ENCODE results near the gene ASPDH.
A peak's percentile ranks its signal among the peaks of the same experiment; 100 is the strongest.

ASPDH gene

DNA sequence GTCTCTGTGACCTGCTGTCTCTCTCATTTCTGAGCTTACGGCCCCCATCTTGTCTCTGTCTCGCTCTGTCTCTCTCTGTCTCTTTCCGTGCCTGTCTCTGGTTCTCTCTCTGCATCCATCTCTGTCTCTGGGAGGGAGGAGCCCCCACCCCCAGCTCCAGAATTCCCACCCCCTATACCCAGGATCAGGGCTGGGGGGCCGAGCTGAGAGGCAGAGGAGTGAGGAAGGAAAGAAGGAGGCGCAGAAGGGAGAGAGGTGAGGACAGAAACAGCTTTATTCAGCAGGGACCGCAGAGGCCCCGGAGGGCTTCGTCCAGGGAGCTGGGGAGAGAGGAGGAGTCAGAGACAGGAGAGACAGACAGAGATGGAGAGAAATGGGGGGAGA lies 16.7 kb downstream of the ASPDH start:
- H3K4me1 ChIP-seq (ENCODE audit: control insufficient read depth, insufficient read depth, low read length) = peaks cover 4% of the 10 kb centered on the region
- H3K9me3 ChIP-seq (ENCODE audit: control insufficient read depth, insufficient read depth, low read length) = no peaks in the 10 kb centered on the region
- no peak overlapping the region for H3K9ac ChIP-seq (ENCODE audit: low read depth, low read length)
- peaks cover 80% of the 10 kb centered on the region for H3K27me3 ChIP-seq (ENCODE audit: control insufficient read depth, insufficient read depth, low read length)
- H3K4me3 ChIP-seq (ENCODE audit: low read depth, low read length) = no peak overlapping the region
- no peaks in the 10 kb centered on the region for H3K36me3 ChIP-seq (ENCODE audit: control insufficient read depth, insufficient read depth, low read length)

- Histone ChIP-seq H3K36me3 (ENCODE audit: control insufficient read depth, insufficient read depth, low read length) (no peaks in the 10 kb centered on the region), H3K4me1 (ENCODE audit: control insufficient read depth, insufficient read depth, low read length) (peaks cover 4% of the 10 kb centered on the region), H3K9ac (ENCODE audit: low read depth, low read length) (no peak overlapping the region), H3K9me3 (ENCODE audit: control insufficient read depth, insufficient read depth, low read length) (no peaks in the 10 kb centered on the region), H3K27me3 (ENCODE audit: control insufficient read depth, insufficient read depth, low read length) (peaks cover 84% of the 10 kb centered on the region), H3K4me3 (ENCODE audit: low read depth, low read length) (no peak overlapping the region)
Measured at GRCh38 chr19:50496189-50497021, 17.3 kb downstream of the ASPDH start.

DNA sequence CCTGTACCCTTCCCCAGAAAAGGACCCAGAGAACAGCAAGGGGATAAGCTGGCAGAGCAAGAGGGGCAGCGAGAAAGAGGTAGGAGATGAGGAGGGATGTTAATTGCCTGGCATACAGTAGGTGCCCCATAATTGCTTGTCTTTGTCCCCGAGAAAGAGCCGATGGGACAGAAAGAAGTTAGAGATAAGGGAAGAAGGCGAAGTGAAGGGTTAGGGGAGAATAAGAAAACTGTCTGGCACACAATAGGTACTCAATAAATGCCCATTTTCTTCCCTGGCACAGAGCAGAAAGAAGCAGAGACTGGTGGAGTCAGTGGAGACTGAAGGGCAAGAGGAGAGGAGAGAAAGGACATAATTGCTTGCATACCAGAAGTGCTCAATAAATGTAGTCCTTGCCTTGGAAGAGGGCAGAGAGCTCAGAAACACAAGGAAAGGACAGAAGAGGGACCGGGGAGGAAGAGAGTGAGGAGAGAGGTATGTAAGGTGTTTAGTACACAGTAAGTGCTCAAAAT lies 18.6 kb downstream of the ASPDH start:
- Histone ChIP-seq H3K9ac (ENCODE audit: low read depth, low read length) (no peak overlapping the region), H3K4me1 (ENCODE audit: control insufficient read depth, insufficient read depth, low read length) (peaks cover 5% of the 10 kb centered on the region), H3K27me3 (ENCODE audit: control insufficient read depth, insufficient read depth, low read length) (peaks cover 92% of the 10 kb centered on the region), H3K4me3 (ENCODE audit: low read depth, low read length) (no peak overlapping the region), H3K36me3 (ENCODE audit: control insufficient read depth, insufficient read depth, low read length) (no peaks in the 10 kb centered on the region), H3K9me3 (ENCODE audit: control insufficient read depth, insufficient read depth, low read length) (no peaks in the 10 kb centered on the region)

- Histone ChIP-seq H3K4me3 (ENCODE audit: low read depth, low read length) (no peak overlapping the region), H3K9ac (ENCODE audit: low read depth, low read length) (no peak overlapping the region), H3K9me3 (ENCODE audit: control insufficient read depth, insufficient read depth, low read length) (no peaks in the 10 kb centered on the region), H3K36me3 (ENCODE audit: control insufficient read depth, insufficient read depth, low read length) (no peaks in the 10 kb centered on the region), H3K27me3 (ENCODE audit: control insufficient read depth, insufficient read depth, low read length) (peaks cover 91% of the 10 kb centered on the region), H3K4me1 (ENCODE audit: control insufficient read depth, insufficient read depth, low read length) (peaks cover 3% of the 10 kb centered on the region)
Measured at GRCh38 chr19:50494186-50495019, 19.3 kb downstream of the ASPDH start.

GRCh38 chr19:50493171-50493570 lies 20.5 kb downstream of the ASPDH start:
- H3K27me3 ChIP-seq (ENCODE audit: control insufficient read depth, insufficient read depth, low read length) = peaks cover 91% of the 10 kb centered on the region
- no peak overlapping the region for H3K9ac ChIP-seq (ENCODE audit: low read depth, low read length)
- H3K4me3 ChIP-seq (ENCODE audit: low read depth, low read length) = no peak overlapping the region
- H3K9me3 ChIP-seq (ENCODE audit: control insufficient read depth, insufficient read depth, low read length) = no peaks in the 10 kb centered on the region
- H3K36me3 ChIP-seq (ENCODE audit: control insufficient read depth, insufficient read depth, low read length) = no peaks in the 10 kb centered on the region
- peaks cover 3% of the 10 kb centered on the region for H3K4me1 ChIP-seq (ENCODE audit: control insufficient read depth, insufficient read depth, low read length)

DNA sequence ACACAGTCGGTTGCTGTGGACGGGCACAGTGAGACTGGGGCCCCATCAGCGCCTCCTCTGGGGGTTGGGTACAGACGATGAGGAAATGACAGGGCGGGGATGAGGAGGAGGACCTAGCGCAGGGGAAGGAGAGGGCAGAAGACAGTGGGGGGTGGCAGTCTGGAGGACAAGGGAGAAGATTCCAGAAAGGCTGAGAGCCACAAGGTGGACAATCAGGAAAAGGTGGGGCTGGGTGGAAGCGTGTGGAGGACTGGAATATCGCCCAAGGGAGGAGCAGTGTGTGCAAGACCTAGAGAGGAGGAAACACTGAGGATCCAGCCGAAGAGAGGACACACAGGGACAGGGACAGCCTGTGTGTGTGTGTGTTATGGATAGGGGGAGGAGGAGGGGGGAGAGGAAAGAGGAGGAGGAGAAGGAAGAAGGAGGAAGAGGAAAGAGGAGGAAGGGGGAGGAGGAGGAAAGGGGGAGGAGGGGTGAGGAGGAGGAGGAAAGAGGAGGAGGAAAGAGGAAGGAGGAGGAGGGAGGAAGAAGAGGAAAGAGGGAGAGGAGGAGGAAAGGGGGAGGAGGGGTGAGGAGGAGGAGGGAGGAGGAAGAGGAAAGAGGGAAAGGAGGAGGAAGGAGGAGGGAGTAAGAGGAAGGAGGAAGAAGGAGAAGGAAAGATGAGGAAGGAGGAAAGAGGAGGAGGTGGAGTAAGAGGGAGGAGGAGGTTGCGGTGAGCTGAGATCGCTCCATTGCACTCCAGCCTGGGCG lies 21.2 kb downstream of the ASPDH start:
- H3K9me3 ChIP-seq (ENCODE audit: control insufficient read depth, insufficient read depth, low read length) = no peaks in the 10 kb centered on the region
- no peaks in the 10 kb centered on the region for H3K36me3 ChIP-seq (ENCODE audit: control insufficient read depth, insufficient read depth, low read length)
- H3K27me3 ChIP-seq (ENCODE audit: control insufficient read depth, insufficient read depth, low read length) = peaks cover 89% of the 10 kb centered on the region
- H3K4me1 ChIP-seq (ENCODE audit: control insufficient read depth, insufficient read depth, low read length) = peaks cover 3% of the 10 kb centered on the region
- no peak overlapping the region for H3K9ac ChIP-seq (ENCODE audit: low read depth, low read length)
- H3K4me3 ChIP-seq (ENCODE audit: low read depth, low read length) = peak overlapping the region; percentile 20

GRCh38 chr19:50490991-50491472 lies 22.7 kb downstream of the ASPDH start:
- H3K9me3 ChIP-seq (ENCODE audit: control insufficient read depth, insufficient read depth, low read length) = peaks cover 8% of the 10 kb centered on the region
- H3K36me3 ChIP-seq (ENCODE audit: control insufficient read depth, insufficient read depth, low read length) = no peaks in the 10 kb centered on the region
- peaks cover 87% of the 10 kb centered on the region for H3K27me3 ChIP-seq (ENCODE audit: control insufficient read depth, insufficient read depth, low read length)
- no peak overlapping the region for H3K9ac ChIP-seq (ENCODE audit: low read depth, low read length)
- peaks cover 3% of the 10 kb centered on the region for H3K4me1 ChIP-seq (ENCODE audit: control insufficient read depth, insufficient read depth, low read length)
- H3K4me3 ChIP-seq (ENCODE audit: low read depth, low read length) = peak overlapping the region; percentile 18

DNA sequence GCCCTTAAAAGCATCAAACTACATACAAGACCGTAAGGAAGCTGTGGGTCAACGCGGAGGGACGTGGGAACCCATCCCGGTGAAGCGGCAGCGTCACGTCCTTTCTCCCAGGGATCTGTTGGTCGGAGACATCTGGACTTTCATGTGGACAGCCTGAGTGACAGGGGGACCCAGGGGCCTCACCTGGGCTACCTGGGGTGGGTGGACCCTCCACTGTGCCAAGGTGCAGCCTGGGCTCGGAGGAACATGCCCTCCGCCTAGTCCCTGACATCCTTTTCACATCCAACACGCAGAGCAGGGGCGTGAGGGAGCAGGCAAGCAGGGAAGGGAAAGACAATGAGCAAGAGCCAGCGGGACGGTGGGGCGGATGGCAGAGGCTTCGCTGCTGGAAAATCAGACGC lies 23.3 kb downstream of the ASPDH start:
- peak overlapping the region; percentile 4 for H3K4me3 ChIP-seq (ENCODE audit: low read depth, low read length)
- peaks cover 12% of the 10 kb centered on the region for H3K9me3 ChIP-seq (ENCODE audit: control insufficient read depth, insufficient read depth, low read length)
- H3K27me3 ChIP-seq (ENCODE audit: control insufficient read depth, insufficient read depth, low read length) = peaks cover 85% of the 10 kb centered on the region
- peaks cover 3% of the 10 kb centered on the region for H3K4me1 ChIP-seq (ENCODE audit: control insufficient read depth, insufficient read depth, low read length)
- H3K9ac ChIP-seq (ENCODE audit: low read depth, low read length) = no peak overlapping the region
- H3K36me3 ChIP-seq (ENCODE audit: control insufficient read depth, insufficient read depth, low read length) = peaks cover 2% of the 10 kb centered on the region

GRCh38 chr19:50489461-50490011 lies 24.2 kb downstream of the ASPDH start:
- H3K36me3 ChIP-seq (ENCODE audit: control insufficient read depth, insufficient read depth, low read length) = peaks cover 2% of the 10 kb centered on the region
- peaks cover 3% of the 10 kb centered on the region for H3K4me1 ChIP-seq (ENCODE audit: control insufficient read depth, insufficient read depth, low read length)
- peak overlapping the region; percentile 26 for H3K4me3 ChIP-seq (ENCODE audit: low read depth, low read length)
- peaks cover 76% of the 10 kb centered on the region for H3K27me3 ChIP-seq (ENCODE audit: control insufficient read depth, insufficient read depth, low read length)
- H3K9me3 ChIP-seq (ENCODE audit: control insufficient read depth, insufficient read depth, low read length) = peaks cover 12% of the 10 kb centered on the region
- no peak overlapping the region for H3K9ac ChIP-seq (ENCODE audit: low read depth, low read length)

- H3K4me3 ChIP-seq (ENCODE audit: low read depth, low read length) = peak overlapping the region; percentile 26
- no peak overlapping the region for H3K9ac ChIP-seq (ENCODE audit: low read depth, low read length)
- H3K36me3 ChIP-seq (ENCODE audit: control insufficient read depth, insufficient read depth, low read length) = peaks cover 2% of the 10 kb centered on the region
- peaks cover 12% of the 10 kb centered on the region for H3K9me3 ChIP-seq (ENCODE audit: control insufficient read depth, insufficient read depth, low read length)
- H3K4me1 ChIP-seq (ENCODE audit: control insufficient read depth, insufficient read depth, low read length) = peaks cover 3% of the 10 kb centered on the region
- H3K27me3 ChIP-seq (ENCODE audit: control insufficient read depth, insufficient read depth, low read length) = peaks cover 69% of the 10 kb centered on the region
Measured at GRCh38 chr19:50488389-50489194, 25.1 kb downstream of the ASPDH start.

All from iPS-15b (cell line).